C4-2B (cell line): ENCODE measurements around the gene SLC39A3.

Source experiments
- ZFX ChIP-seq: fragments of 450-650 bp; IDR thresholded peaks from 2 replicates; pipeline ENCODE4 v1.6.1; 2017
- TF ChIP-seq, protein P1 (sequence below): fragments of 450-650 bp; conservative IDR thresholded peaks from 2 replicates; pipeline ENCODE4 v1.5.1; 2017; ENCODE audit warnings: mild to moderate bottlenecking

DNA sequence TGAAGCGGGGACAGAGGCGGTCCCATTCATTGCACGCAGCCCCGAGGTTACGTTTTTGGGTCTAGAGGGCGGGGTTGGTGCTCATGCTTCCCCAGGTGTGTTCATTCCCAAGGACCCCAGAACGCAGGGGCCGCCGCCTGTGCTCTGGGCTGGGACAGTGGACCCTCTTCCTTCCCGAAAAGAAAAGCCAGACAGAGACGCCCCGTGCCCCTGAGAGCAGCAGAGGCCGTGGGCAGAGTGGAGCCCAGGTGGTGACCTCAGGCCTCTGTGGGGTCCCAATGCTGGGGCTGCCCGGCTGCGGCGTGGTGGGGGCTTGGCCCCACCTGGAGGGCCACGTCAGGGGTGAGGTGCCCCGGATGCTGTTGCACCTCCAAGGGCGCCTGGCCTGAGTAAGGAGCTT lies 27.9 kb upstream of the SLC39A3 start:
- TF ChIP-seq, protein P1, sequence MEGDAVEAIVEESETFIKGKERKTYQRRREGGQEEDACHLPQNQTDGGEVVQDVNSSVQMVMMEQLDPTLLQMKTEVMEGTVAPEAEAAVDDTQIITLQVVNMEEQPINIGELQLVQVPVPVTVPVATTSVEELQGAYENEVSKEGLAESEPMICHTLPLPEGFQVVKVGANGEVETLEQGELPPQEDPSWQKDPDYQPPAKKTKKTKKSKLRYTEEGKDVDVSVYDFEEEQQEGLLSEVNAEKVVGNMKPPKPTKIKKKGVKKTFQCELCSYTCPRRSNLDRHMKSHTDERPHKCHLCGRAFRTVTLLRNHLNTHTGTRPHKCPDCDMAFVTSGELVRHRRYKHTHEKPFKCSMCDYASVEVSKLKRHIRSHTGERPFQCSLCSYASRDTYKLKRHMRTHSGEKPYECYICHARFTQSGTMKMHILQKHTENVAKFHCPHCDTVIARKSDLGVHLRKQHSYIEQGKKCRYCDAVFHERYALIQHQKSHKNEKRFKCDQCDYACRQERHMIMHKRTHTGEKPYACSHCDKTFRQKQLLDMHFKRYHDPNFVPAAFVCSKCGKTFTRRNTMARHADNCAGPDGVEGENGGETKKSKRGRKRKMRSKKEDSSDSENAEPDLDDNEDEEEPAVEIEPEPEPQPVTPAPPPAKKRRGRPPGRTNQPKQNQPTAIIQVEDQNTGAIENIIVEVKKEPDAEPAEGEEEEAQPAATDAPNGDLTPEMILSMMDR: no peak
- TF ChIP-seq ZFX: no peak
